Measurements from ENCODE around the gene KCTD18. TPM values are rescaled to one million over a fixed set of nuclear protein-coding genes. Genes with fewer than 3 reads are reported as not detected.

KCTD18 gene
- polyA plus RNA-seq, 3 donors, result 9.4 to 14.1 (median 10.9) TPM

DNA sequence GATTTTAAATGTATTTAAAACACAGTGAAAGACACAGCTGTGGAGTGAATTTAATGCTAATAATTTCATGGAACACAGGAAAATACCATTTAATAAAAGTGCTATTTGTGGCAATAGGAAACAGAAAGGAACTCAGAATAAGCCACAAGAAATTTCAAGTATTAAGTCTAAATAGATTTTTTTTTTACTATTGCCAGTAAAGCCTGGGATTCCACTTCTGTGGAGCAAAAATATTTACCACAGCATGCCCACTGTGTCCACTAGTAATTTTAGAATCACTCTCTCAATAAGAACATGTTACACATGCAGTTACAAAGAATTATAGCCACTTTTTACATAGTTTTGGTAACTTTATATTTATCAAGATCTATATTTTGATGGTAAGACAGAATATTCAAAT lies 17.2 kb downstream of the KCTD18 start:
- no peak overlapping the region for H3K27ac ChIP-seq (ENCODE audit: low read depth, low read length)

- 94 to 95% (median 95%) methylated on average over 22 of the region's 22 CpGs for WGBS, 3 donors
- H3K27ac ChIP-seq (ENCODE audit: low read depth, low read length), result no peak overlapping the region
Observed at GRCh38 chr2:200490001-200490400, 19.9 kb downstream of the KCTD18 start.

DNA sequence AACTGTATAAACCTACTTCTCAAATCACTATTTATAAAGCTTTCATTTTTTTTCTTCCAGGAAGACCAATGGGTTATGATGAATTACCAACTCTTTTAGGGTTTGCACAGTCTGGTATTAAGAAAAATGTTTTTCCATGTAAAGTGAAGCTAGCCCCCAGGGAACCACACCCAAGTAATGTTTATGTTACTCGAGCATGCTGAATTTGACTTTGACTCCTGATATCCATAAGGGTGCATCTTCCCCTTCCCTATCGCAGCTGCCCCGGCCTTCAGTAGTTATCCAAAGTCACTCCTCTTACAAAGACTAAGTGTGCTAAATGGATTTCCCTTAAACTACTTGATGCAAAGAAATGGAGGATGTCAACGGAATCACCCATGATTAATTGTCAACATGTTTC lies 21.7 kb downstream of the KCTD18 start:
- no peak overlapping the region for H3K27ac ChIP-seq (ENCODE audit: low read depth, low read length)
- WGBS, 3 donors, result 67 to 74% (median 73%) methylated on average over 4 of the region's 4 CpGs

DNA sequence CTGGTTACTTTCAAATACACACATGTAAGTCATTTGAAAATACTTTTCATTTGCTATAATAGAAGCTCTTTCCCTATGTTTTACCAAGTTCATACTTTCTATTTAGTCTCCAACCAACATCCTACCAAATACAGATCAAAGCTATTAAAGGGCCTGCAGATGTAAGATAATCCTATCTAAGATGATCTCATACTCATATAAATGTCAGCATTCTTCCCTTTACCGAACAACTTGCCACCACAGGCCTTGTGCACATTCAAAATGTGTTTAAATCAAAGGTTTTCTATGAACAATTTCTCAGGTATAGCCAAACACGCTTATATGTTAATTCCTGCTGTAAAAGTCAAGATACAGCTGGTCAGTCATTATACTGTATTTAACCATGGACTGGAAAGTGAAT lies 23.3 kb downstream of the KCTD18 start:
- WGBS, 3 donors, result 59 to 69% (median 64%) methylated on average over 2 of the region's 2 CpGs

DNA sequence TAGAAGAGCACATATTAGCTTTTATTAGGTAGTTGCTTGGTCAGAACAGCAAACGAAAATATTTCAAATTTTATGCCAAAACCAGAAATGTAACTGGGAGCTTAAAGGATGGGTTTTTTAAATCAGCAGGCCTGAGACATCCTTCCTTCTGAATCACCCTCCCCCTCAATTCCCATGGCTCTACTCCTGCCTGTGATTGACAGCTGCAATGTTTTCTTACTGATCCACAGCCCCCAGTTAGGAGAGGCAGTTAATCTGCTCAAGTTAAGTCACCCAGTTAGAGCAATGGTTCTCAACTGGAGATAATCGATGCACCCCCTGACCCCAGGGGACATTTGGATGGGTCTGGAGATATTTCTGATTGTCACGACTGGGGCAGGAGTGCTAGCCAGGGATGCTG lies 24.9 kb downstream of the KCTD18 start:
- no peak overlapping the region for H3K27ac ChIP-seq (ENCODE audit: low read depth, low read length)
- 68 to 78% (median 77%) methylated on average over 3 of the region's 3 CpGs for WGBS, 3 donors

More for the DNA sequence above, 23.3 kb downstream of the KCTD18 start:
- H3K27ac ChIP-seq (ENCODE audit: low read depth, low read length), result no peak overlapping the region

DNA sequence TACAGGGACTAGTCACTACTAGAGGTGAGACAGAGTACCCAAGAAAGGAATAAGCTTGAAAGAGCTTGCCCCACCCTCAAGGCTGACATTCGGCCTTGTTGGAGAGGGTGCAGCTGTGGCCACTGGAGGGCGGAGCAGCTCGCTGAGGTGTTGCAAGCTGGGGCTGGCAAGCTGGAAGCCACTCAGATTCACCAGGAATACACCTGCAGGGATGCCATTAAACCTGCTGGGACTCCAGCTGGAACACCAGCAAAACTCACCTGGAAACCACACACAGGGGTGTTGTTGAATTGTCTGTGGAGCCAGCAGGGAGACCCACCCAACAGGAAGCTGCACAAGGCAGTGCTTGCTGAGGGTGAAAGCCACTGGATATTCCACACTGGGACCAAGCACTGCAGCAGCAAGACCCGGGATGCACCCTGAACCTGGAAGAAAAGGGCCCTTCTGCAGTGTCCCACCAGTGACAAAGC lies 26.1 kb downstream of the KCTD18 start:
- H3K27ac ChIP-seq (ENCODE audit: low read depth, low read length), result no peak overlapping the region
- WGBS, 3 donors, result 30 to 51% (median 49%) methylated on average over 4 of the region's 4 CpGs

GRCh38 chr2:200482194-200482593 lies 27.7 kb downstream of the KCTD18 start:
- H3K27ac ChIP-seq (ENCODE audit: low read depth, low read length), result no peak overlapping the region

- H3K27ac ChIP-seq (ENCODE audit: low read depth, low read length), result no peak overlapping the region
- 48 to 58% (median 56%) methylated on average over 8 of the region's 8 CpGs for WGBS, 3 donors
Observed at GRCh38 chr2:200479692-200480265, 30.1 kb downstream of the KCTD18 start.

- 64 to 85% (median 69%) methylated on average over 21 of the region's 21 CpGs for WGBS, 3 donors
- H3K27ac ChIP-seq (ENCODE audit: low read depth, low read length), result peak overlapping the region; percentile 68
Observed at GRCh38 chr2:200477667-200478131, 32.2 kb downstream of the KCTD18 start.

- H3K27ac ChIP-seq (ENCODE audit: low read depth, low read length), result no peak overlapping the region
- 68 to 87% (median 85%) methylated on average over 8 of the region's 8 CpGs for WGBS, 3 donors
Observed at GRCh38 chr2:200476836-200477235, 33.0 kb downstream of the KCTD18 start.

- WGBS, 3 donors, result 80 to 98% (median 96%) methylated on average over 4 of the region's 4 CpGs
- H3K27ac ChIP-seq (ENCODE audit: low read depth, low read length), result no peak overlapping the region
Observed at GRCh38 chr2:200475795-200476194, 34.1 kb downstream of the KCTD18 start.

DNA sequence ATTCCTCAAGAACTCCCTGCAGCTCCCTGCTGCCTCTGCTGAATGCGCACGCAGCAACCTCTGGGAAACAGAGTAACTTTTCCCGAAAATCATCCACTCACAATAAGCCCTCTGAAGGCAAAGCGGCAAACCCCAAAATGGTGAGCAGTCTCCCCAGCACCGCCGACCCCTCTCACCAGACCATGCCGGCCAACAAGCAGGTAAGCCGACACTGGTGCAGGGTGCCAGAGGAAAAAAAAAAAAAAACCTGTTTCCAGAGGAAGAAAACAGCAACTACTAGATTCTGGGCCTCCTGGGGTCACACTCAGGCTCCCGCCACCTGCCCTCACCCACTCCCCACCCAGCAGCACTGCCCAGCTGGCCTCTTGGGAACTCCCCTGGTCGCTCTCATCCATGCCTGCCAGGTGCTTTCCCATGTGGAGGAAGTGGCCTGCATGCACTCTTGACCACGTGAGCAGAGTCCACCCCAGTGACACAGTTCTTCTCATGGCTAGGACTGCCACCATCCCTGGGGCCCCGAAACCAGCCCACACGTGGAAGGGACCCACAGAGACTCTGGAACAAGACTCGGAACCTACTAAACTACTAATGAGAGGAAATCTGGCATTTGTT lies 36.9 kb downstream of the KCTD18 start:
- H3K27ac ChIP-seq (ENCODE audit: low read depth, low read length), result no peak overlapping the region
- 92 to 95% (median 92%) methylated on average over 14 of the region's 14 CpGs for WGBS, 3 donors

DNA sequence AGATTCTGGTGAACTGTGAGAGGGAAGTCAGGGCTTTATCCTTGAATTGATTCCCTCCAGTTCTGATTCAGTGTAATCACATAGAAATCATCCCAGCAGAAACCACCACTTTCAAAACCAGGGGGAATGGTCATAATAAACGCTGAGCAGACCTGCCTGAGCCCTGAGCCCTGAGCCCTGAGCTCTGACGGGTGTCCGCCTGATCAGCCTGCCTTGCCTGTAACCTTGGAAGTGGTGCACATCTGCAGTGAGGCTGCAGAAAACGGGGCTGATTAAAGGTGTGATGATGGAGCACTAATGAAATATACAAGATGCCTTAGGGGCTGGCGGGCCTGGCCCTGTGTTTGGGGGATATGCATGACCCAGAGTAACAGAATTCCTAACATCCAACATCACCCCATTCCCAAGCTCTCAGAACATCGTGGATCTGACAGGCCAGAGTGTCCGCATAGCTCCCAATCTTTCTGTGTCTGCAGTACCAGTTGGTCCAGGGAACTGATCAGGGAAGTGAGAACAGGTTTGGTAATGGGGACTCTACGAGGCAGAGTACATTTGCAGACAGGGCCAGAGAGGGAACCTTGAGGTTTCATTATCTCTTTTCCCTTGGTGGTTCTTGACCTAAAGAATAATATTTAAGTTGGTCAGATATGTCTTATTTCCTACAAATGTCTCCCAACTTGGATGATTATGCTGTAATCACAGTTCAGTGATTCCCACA lies 37.8 kb downstream of the KCTD18 start:
- H3K27ac ChIP-seq (ENCODE audit: low read depth, low read length), result no peak overlapping the region
- 88 to 90% (median 90%) methylated on average over 8 of the region's 8 CpGs for WGBS, 3 donors

GRCh38 chr2:200471324-200471848 lies 38.5 kb downstream of the KCTD18 start:
- H3K27ac ChIP-seq (ENCODE audit: low read depth, low read length), result no peak overlapping the region
- 54 to 65% (median 58%) methylated on average over 8 of the region's 8 CpGs for WGBS, 3 donors

DNA sequence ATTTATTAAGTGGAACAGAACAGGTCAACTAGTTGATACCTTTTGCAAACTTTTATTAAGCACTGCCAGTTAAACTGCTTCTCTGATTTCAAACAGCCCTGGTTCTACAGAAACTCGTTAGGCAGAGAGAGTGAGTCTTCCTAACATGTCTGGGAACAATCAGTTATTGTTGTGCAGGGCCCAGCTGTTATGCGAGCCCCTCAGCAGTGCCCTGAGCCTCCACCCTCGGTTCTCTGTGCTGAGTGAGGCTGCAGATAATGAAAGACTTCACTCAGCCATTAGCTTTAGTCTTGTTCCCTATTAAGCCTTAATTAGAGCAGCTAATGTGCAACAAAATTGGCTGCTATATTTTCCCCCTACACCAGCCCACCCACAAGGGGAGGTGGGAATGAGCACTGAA lies 39.6 kb downstream of the KCTD18 start:
- WGBS, 3 donors, result 65 to 79% (median 79%) methylated on average over 3 of the region's 3 CpGs
- H3K27ac ChIP-seq (ENCODE audit: low read depth, low read length), result no peak overlapping the region

- no peak overlapping the region for H3K27ac ChIP-seq (ENCODE audit: low read depth, low read length)
Observed at GRCh38 chr2:200469708-200470211, 40.1 kb downstream of the KCTD18 start.

GRCh38 chr2:200467806-200468681 lies 41.8 kb downstream of the KCTD18 start:
- no peak overlapping the region for H3K27ac ChIP-seq (ENCODE audit: low read depth, low read length)
- WGBS, 3 donors, result 77 to 78% (median 77%) methylated on average over 8 of the region's 8 CpGs

More at GRCh38 chr2:200469708-200470211, 40.1 kb downstream of the KCTD18 start:
- 42 to 74% (median 74%) methylated on average over 13 of the region's 13 CpGs for WGBS, 3 donors

All from adipose tissue (tissue), 3 donors.